ENCODE results near the gene TAF4.

- TF ChIP-seq, protein P1, sequence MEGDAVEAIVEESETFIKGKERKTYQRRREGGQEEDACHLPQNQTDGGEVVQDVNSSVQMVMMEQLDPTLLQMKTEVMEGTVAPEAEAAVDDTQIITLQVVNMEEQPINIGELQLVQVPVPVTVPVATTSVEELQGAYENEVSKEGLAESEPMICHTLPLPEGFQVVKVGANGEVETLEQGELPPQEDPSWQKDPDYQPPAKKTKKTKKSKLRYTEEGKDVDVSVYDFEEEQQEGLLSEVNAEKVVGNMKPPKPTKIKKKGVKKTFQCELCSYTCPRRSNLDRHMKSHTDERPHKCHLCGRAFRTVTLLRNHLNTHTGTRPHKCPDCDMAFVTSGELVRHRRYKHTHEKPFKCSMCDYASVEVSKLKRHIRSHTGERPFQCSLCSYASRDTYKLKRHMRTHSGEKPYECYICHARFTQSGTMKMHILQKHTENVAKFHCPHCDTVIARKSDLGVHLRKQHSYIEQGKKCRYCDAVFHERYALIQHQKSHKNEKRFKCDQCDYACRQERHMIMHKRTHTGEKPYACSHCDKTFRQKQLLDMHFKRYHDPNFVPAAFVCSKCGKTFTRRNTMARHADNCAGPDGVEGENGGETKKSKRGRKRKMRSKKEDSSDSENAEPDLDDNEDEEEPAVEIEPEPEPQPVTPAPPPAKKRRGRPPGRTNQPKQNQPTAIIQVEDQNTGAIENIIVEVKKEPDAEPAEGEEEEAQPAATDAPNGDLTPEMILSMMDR (IDR thresholded peaks at IDR 0.05): no peak
- TF ChIP-seq ZFX (IDR thresholded peaks at IDR 0.05; ENCODE audit: borderline replicate concordance): no peak
These were observed 8.7 kb downstream of the TAF4 start for GRCh38 chr20:62056975-62057374.

All from 22Rv1 (cell line).